Neural crest cell (in vitro differentiated cells): Measurements from ENCODE around the gene ZBTB21. TPM values are rescaled to one million over a fixed set of nuclear protein-coding genes. Genes with fewer than 3 reads are reported as not detected.

Experiments
- DNase-seq: peaks from one replicate; pipeline ENCODE4 v3.0.0; 2021; ENCODE audit warnings: low read depth, mixed read lengths, low spot score
- H3K27ac Mint-ChIP-seq: one replicate; pipeline ENCODE4 v1.8.0; 2021; ENCODE audit warnings: mild to moderate bottlenecking, mixed read lengths; ENCODE audit not compliant: unreplicated experiment
- H3K27me3 Mint-ChIP-seq: 2 replicates; pipeline ENCODE4 v1.8.0; 2021; ENCODE audit warnings: low read depth, mild to moderate bottlenecking, mixed read lengths
- H3K36me3 Mint-ChIP-seq: 2 replicates; pipeline ENCODE4 v1.8.0; 2021; ENCODE audit warnings: low read depth, mild to moderate bottlenecking, mixed read lengths
- H3K4me1 Mint-ChIP-seq: 2 replicates; pipeline ENCODE4 v1.8.0; 2021; ENCODE audit warnings: mixed read lengths
- H3K4me3 Mint-ChIP-seq: one replicate; pipeline ENCODE4 v1.8.0; 2021; ENCODE audit warnings: mild to moderate bottlenecking, mixed read lengths
- H3K9me3 Mint-ChIP-seq: 2 replicates; pipeline ENCODE4 v1.8.0; 2021; ENCODE audit warnings: mixed read lengths
- CTCF ChIP-seq: fragments of 200-600 bp; sonication (generic); conservative IDR thresholded peaks from 2 replicates; pipeline ENCODE4 v1.5.0; 2021; ENCODE audit warnings: antibody characterized with exemption, mild to moderate bottlenecking
- total RNA-seq: library from RNA; stranded (reverse); gene quantifications from 2 replicates; pipeline ENCODE4 v1.2.1, GENCODE V29; 2021

The ZBTB21 gene
- total RNA-seq, 1 donor from 2014 or later = 16.4 TPM

- peaks cover 12% of the 10 kb centered on the region for H3K36me3 Mint-ChIP-seq
- H3K4me1 Mint-ChIP-seq = peaks cover 3% of the 10 kb centered on the region
- H3K4me3 Mint-ChIP-seq = no peak overlapping the region
- no peak for TF ChIP-seq CTCF
- no peak for DNase-seq
- H3K9me3 Mint-ChIP-seq = peaks cover 12% of the 10 kb centered on the region
- H3K27me3 Mint-ChIP-seq = no peaks in the 10 kb centered on the region
- no peak overlapping the region for H3K27ac Mint-ChIP-seq
Measured at GRCh38 chr21:41979751-41980369, 30.3 kb downstream of the ZBTB21 start.

GRCh38 chr21:41979335-41979734, 30.8 kb downstream of the ZBTB21 start:
- no peak for TF ChIP-seq CTCF
- H3K27ac Mint-ChIP-seq = no peak overlapping the region
- no peak for DNase-seq
- no peak overlapping the region for H3K4me3 Mint-ChIP-seq
- H3K4me1 Mint-ChIP-seq = peaks cover 6% of the 10 kb centered on the region
- H3K9me3 Mint-ChIP-seq = peaks cover 13% of the 10 kb centered on the region
- peaks cover 12% of the 10 kb centered on the region for H3K36me3 Mint-ChIP-seq
- no peaks in the 10 kb centered on the region for H3K27me3 Mint-ChIP-seq

- Mint-ChIP-seq H3K4me3 (no peak overlapping the region), H3K4me1 (peaks cover 21% of the 10 kb centered on the region), H3K9me3 (peaks cover 15% of the 10 kb centered on the region), H3K27ac (no peak overlapping the region), H3K36me3 (peaks cover 13% of the 10 kb centered on the region), H3K27me3 (no peaks in the 10 kb centered on the region)
- DNase-seq = no peak
- no peak for TF ChIP-seq CTCF
Measured at GRCh38 chr21:41977034-41977950, 32.9 kb downstream of the ZBTB21 start.

- DNase-seq = no peak
- Mint-ChIP-seq H3K9me3 (peaks cover 14% of the 10 kb centered on the region), H3K27ac (no peak overlapping the region)
Measured at GRCh38 chr21:41976611-41977010, 33.5 kb downstream of the ZBTB21 start.

More at GRCh38 chr21:41976611-41977010, 33.5 kb downstream of the ZBTB21 start:
- H3K4me1 Mint-ChIP-seq = peaks cover 21% of the 10 kb centered on the region
- H3K4me3 Mint-ChIP-seq = no peak overlapping the region
- H3K36me3 Mint-ChIP-seq = peaks cover 13% of the 10 kb centered on the region
- no peaks in the 10 kb centered on the region for H3K27me3 Mint-ChIP-seq
- TF ChIP-seq CTCF = no peak
